Endothelial cell of umbilical vein (primary cell): ENCODE measurements around the gene SLC39A13. TPM values are rescaled to one million over a fixed set of nuclear protein-coding genes. Genes with fewer than 3 reads are reported as not detected.

Experiments used
- BruUV-seq: library from RNA; stranded (reverse); fragments of 400-500 nt; replicated peaks from 2 replicates; lab custom pipeline; 2021; lab: Mats Ljungman, UMichigan
- CTCF ChIA-PET: fragments of 300-600, 350-600 bp; sonication (Branson Sonifier 250); formaldehyde crosslinking; loops from one replicate; lab custom pipeline; 2021; ENCODE audit warnings: antibody characterized with exemption, inconsistent platforms; lab: Charles Lee
- POLR2A ChIA-PET: fragments of 300-600, 350-600 bp; sonication (Branson Sonifier 250); formaldehyde crosslinking; loops from one replicate; lab custom pipeline; 2021; ENCODE audit warnings: antibody characterized with exemption, inconsistent platforms; lab: Charles Lee
- DNase-seq: peaks from one replicate; pipeline ENCODE4 v3.0.0-alpha.2; 2011; ENCODE audit warnings: low read depth, low spot score
- FAIRE-seq: peaks from 2 replicates; lab custom pipeline; 2011; peaks lifted over from hg19 to GRCh38; lab: Jason Lieb, UNC
- H2AFZ ChIP-seq: 2 replicates; pipeline ENCODE4 v1.6.0; 2012; ENCODE audit warnings: low read depth, low read length, control low read depth, inconsistent platforms
- H3K27ac ChIP-seq: 2 replicates; pipeline ENCODE4 v1.5.1; 2011; ENCODE audit warnings: low read depth, mild to moderate bottlenecking, control low read depth, low read length, moderate library complexity; ENCODE audit not compliant: insufficient read depth
- H3K27me3 ChIP-seq, 2 experiments: 2 replicates each; pipeline versions ENCODE4 v1.6.0 to v1.6.1; 2011; ENCODE audit warnings: low read length in 2 of 2, mixed read lengths in 1 of 2; ENCODE audit not compliant: control insufficient read depth in 2 of 2, insufficient read depth in 2 of 2
- H3K36me3 ChIP-seq, 2 experiments: 2 replicates in 1 of 2; 3 replicates in 1 of 2; pipeline ENCODE4 v1.5.1; 2011; ENCODE audit warnings: low read length in 2 of 2, mild to moderate bottlenecking in 1 of 2, moderate library complexity in 1 of 2; ENCODE audit not compliant: control insufficient read depth in 2 of 2, insufficient read depth in 2 of 2; ENCODE audit errors: extremely low read depth in 1 of 2
- H3K4me1 ChIP-seq: 3 replicates; pipeline ENCODE4 v1.5.1; 2011; ENCODE audit warnings: mild to moderate bottlenecking, low read length; ENCODE audit not compliant: control insufficient read depth, insufficient read depth; ENCODE audit errors: extremely low read depth
- H3K4me2 ChIP-seq: 2 replicates; pipeline ENCODE4 v1.6.1; 2011; ENCODE audit warnings: low read length, control low read depth, mixed read lengths; ENCODE audit not compliant: insufficient read depth
- H3K4me3 ChIP-seq, 3 experiments: fragments of 200-600 bp in 1 of 3; sonication (generic), shearing (Covaris generic) in 1 of 3; replicated peaks in 1 of 3; 2 replicates each; pipeline ENCODE4 v1.5.1; 2011 to 2016; ENCODE audit warnings: control low read depth in 3 of 3, low read length in 3 of 3, mild to moderate bottlenecking in 2 of 3, inconsistent platforms in 1 of 3, low read depth in 1 of 3, moderate library complexity in 1 of 3; ENCODE audit not compliant: insufficient read depth in 1 of 3
- H3K79me2 ChIP-seq: 2 replicates; pipeline ENCODE4 v1.6.0; 2012; ENCODE audit warnings: low read length, inconsistent platforms; ENCODE audit not compliant: control insufficient read depth, insufficient read depth
- H3K9ac ChIP-seq: replicated peaks from 2 replicates; pipeline ENCODE3; 2011; ENCODE audit warnings: low read length, control low read depth; ENCODE audit not compliant: insufficient read depth; ENCODE audit errors: extremely low read depth
- H3K9me1 ChIP-seq: replicated peaks from 3 replicates; pipeline ENCODE4 v1.6.0; 2011; ENCODE audit warnings: mild to moderate bottlenecking, low read length; ENCODE audit not compliant: control insufficient read depth, insufficient read depth; ENCODE audit errors: extremely low read depth
- H3K9me3 ChIP-seq: replicated peaks from 2 replicates; pipeline ENCODE4 v1.5.1; 2012; ENCODE audit warnings: low read length, inconsistent platforms; ENCODE audit not compliant: control insufficient read depth, insufficient read depth
- H4K20me1 ChIP-seq: replicated peaks from 2 replicates; pipeline ENCODE3; 2011; ENCODE audit warnings: mild to moderate bottlenecking, low read length; ENCODE audit not compliant: control insufficient read depth, insufficient read depth; ENCODE audit errors: extremely low read depth
- EZH2 ChIP-seq: IDR thresholded peaks from 2 replicates; pipeline ENCODE4 v1.6.1; 2012; ENCODE audit warnings: borderline replicate concordance, low read depth, mild to moderate bottlenecking, moderate library complexity, low read length, inconsistent platforms; ENCODE audit not compliant: severe bottlenecking
- FOS ChIP-seq: IDR thresholded peaks from 2 replicates; pipeline ENCODE4 v1.6.1; 2011; ENCODE audit warnings: mild to moderate bottlenecking, low read length, moderate library complexity, borderline replicate concordance; ENCODE audit not compliant: insufficient read depth
- GATA2 ChIP-seq: IDR thresholded peaks from 2 replicates; pipeline ENCODE4 v1.7.0; 2011; ENCODE audit warnings: low read depth, mild to moderate bottlenecking, moderate library complexity, mixed read lengths, low read length; ENCODE audit not compliant: insufficient read length, insufficient read depth
- JUN ChIP-seq: IDR thresholded peaks from 2 replicates; pipeline ENCODE4 v1.6.1; 2011; ENCODE audit warnings: borderline replicate concordance, low read depth; ENCODE audit not compliant: insufficient read length, insufficient read depth
- MYC ChIP-seq: IDR thresholded peaks from one replicate; pipeline ENCODE4 v1.6.1; 2011; ENCODE audit warnings: mild to moderate bottlenecking, low read depth, low read length
- POLR2A ChIP-seq: IDR thresholded peaks from 2 replicates; pipeline ENCODE4 v1.6.1; 2012; ENCODE audit warnings: low read depth, mild to moderate bottlenecking, control low read depth, low read length
- POLR2AphosphoS5 ChIP-seq: IDR thresholded peaks from 2 replicates; pipeline ENCODE4 v1.6.1; 2012; ENCODE audit warnings: low read depth, mild to moderate bottlenecking, control low read depth, low read length, moderate library complexity; ENCODE audit not compliant: insufficient read depth
- dilution Hi-C: fragments of 300-500 bp; cut with MboI; formaldehyde crosslinking; loops from one replicate; pipeline ENCODE4 v1.15.0; 2019; ENCODE audit warnings: low sequenced_read_pairs; ENCODE audit not compliant: extremely low pct_ligation_motif_present
- intact Hi-C: fragments of 100-400 bp; cut with micrococcal nuclease; formaldehyde crosslinking; loops from one replicate; pipeline ENCODE4 v1.10.0; 2022
- polyA plus RNA-seq, 4 experiments: library from polyadenylated mRNA; depleted of rRNA in 3 of 4; stranded (reverse) in 3 of 4; unstranded in 1 of 4; fragments of >200 nt; gene quantifications; 2 replicates each; pipeline versions ENCODE4 v1.2.1 to v1.2.3, GENCODE V29; 2011 to 2012; ENCODE audit warnings: missing spikeins in 1 of 4
- total RNA-seq: library from RNA; stranded (reverse); gene quantifications from 2 replicates; pipeline ENCODE4 v1.2.3, GENCODE V29; 2021

SLC39A13 gene
- total and polyA plus RNA-seq, 2 donors (not counting 3 experiments of a cell fraction or from before 2014, with no cell fraction given) = 91.9 to 94.3 TPM

GRCh38 chr11:47436726-47437125, 28.3 kb downstream of the SLC39A13 start:
- Histone ChIP-seq H3K4me3 (no peak overlapping the region), H4K20me1 (no peaks in the 10 kb centered on the region), H2AFZ (no peak overlapping the region), H3K36me3 (no peaks in the 10 kb centered on the region), H3K27ac (no peak overlapping the region), H3K9me3 (no peaks in the 10 kb centered on the region), H3K27me3 (no peaks in the 10 kb centered on the region), H3K9ac (no peak overlapping the region), H3K9me1 (no peaks in the 10 kb centered on the region), H3K79me2 (no peaks in the 10 kb centered on the region), H3K4me2 (no peak overlapping the region), H3K4me1 (no peaks in the 10 kb centered on the region)
- FAIRE-seq (no peak), DNase-seq (no peak)
- CTCF ChIA-PET = no interaction called here
- intact Hi-C loops = no loop called here
- dilution Hi-C loops = no loop called here
- no TSS peak for BruUV-seq
- POLR2A ChIA-PET = no interaction called here
- TF ChIP-seq POLR2A = no peak
- no peak for TF ChIP-seq JUN
- no peak for TF ChIP-seq POLR2AphosphoS5

GRCh38 chr11:47437218-47437745, 28.9 kb downstream of the SLC39A13 start:
- intact Hi-C loops = no loop called here

More at GRCh38 chr11:47437218-47437745, 28.9 kb downstream of the SLC39A13 start:
- POLR2A ChIA-PET = no interaction called here
- Histone ChIP-seq H3K9me1 (no peaks in the 10 kb centered on the region), H3K27ac (no peak overlapping the region), H3K4me3 (no peak overlapping the region), H2AFZ (no peak overlapping the region), H3K9ac (no peak overlapping the region), H4K20me1 (no peaks in the 10 kb centered on the region), H3K36me3 (no peaks in the 10 kb centered on the region), H3K27me3 (no peaks in the 10 kb centered on the region), H3K9me3 (no peaks in the 10 kb centered on the region), H3K4me1 (no peaks in the 10 kb centered on the region), H3K79me2 (no peaks in the 10 kb centered on the region), H3K4me2 (no peak overlapping the region)
- dilution Hi-C loops = no loop called here
- DNase-seq (no peak), FAIRE-seq (no peak)
- CTCF ChIA-PET = no interaction called here
- BruUV-seq = no TSS peak
- TF ChIP-seq MYC (no peak), POLR2A (no peak), EZH2 (no peak), JUN (no peak), GATA2 (no peak), FOS (no peak)
